BE2C (cell line): ENCODE measurements around the gene PITPNM2.
A peak's percentile ranks its signal among the peaks of the same experiment; 100 is the strongest.

Experiments
- DNase-seq: peaks from one replicate; pipeline ENCODE4 v3.0.0-alpha.2; 2020
- H3K27me3 ChIP-seq: fragments of 250-450 bp; sonication (Bioruptor Pico); 2 replicates; pipeline ENCODE4 v1.5.1; 2020; ENCODE audit warnings: mild to moderate bottlenecking
- H3K36me3 ChIP-seq: fragments of 250-450 bp; sonication (Bioruptor Pico); 2 replicates; pipeline ENCODE4 v1.5.1; 2020; ENCODE audit warnings: mild to moderate bottlenecking
- H3K4me1 ChIP-seq: fragments of 250-450 bp; sonication (Bioruptor Pico); 2 replicates; pipeline ENCODE4 v1.5.1; 2020
- H3K4me3 ChIP-seq: 2 replicates; pipeline ENCODE4 v1.5.1; 2011; ENCODE audit warnings: low read depth, low read length
- H3K9me3 ChIP-seq: fragments of 250-450 bp; sonication (Bioruptor Pico); 2 replicates; pipeline ENCODE4 v1.5.1; 2020
- TF ChIP-seq, protein P1 (sequence below): IDR thresholded peaks from 2 replicates; pipeline ENCODE4 v1.5.1; 2012; ENCODE audit warnings: mild to moderate bottlenecking, low read depth, low read length

PITPNM2 gene

DNA sequence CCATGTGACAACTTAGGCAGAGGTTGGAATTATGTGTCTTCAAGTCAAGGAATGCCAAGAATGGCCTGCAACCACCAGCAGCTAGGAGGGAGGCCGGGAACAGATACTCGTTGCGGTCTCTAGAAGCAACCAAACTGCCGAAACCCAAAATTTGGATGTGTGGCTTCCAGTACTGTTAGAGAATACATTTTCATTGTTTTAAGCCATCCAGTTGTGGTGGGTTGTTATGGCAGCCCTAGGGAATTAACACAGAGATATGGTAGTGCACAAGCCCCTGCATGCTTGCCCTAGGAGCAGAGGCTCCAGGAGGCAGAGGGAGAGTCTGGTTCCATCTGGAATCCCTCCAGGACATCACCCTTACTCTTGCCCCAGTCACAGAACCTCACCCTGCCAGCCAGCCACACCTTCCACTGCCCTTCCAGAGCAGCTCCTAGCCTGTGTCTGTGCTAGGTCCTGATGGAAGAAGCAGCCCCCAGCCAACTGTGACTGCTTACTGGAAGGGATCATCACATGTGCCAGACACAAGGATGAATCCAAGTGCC is 19.5 kb downstream of the PITPNM2 start:
- Histone ChIP-seq H3K4me3 (no peak overlapping the region), H3K4me1 (peaks cover 2% of the 10 kb centered on the region; the same call in 1 of the 2 replicates)

DNA sequence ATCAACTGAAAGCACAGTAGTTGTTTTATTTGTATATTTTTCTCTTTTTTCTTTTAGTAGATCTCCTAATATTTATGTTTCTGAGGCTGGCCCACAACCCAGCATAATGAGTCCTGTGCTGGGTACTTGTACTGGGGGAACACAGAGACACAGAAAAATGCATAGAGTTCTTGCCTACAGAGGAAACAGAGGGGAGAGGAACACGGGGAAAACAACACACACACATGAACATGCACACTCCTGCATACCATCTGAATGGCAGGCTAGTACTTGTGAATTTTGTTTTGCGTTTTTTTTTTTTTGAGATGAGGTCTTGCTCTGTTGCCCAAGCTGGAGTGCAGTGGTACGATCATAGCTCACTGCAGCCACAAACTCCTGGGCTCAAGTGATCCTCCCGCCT is 21.3 kb downstream of the PITPNM2 start:
- peaks cover 2% of the 10 kb centered on the region; the same call in 1 of the 2 replicates for H3K4me1 ChIP-seq
- TF ChIP-seq, protein P1, sequence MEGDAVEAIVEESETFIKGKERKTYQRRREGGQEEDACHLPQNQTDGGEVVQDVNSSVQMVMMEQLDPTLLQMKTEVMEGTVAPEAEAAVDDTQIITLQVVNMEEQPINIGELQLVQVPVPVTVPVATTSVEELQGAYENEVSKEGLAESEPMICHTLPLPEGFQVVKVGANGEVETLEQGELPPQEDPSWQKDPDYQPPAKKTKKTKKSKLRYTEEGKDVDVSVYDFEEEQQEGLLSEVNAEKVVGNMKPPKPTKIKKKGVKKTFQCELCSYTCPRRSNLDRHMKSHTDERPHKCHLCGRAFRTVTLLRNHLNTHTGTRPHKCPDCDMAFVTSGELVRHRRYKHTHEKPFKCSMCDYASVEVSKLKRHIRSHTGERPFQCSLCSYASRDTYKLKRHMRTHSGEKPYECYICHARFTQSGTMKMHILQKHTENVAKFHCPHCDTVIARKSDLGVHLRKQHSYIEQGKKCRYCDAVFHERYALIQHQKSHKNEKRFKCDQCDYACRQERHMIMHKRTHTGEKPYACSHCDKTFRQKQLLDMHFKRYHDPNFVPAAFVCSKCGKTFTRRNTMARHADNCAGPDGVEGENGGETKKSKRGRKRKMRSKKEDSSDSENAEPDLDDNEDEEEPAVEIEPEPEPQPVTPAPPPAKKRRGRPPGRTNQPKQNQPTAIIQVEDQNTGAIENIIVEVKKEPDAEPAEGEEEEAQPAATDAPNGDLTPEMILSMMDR: no peak
- no peak overlapping the region for H3K4me3 ChIP-seq
- H3K27me3 ChIP-seq: no peaks in the 10 kb centered on the region
- DNase-seq: no peak
- H3K36me3 ChIP-seq: no peaks in the 10 kb centered on the region
- no peaks in the 10 kb centered on the region for H3K9me3 ChIP-seq

More for the DNA sequence above, 19.5 kb downstream of the PITPNM2 start:
- no peaks in the 10 kb centered on the region for H3K9me3 ChIP-seq
- TF ChIP-seq, protein P1: no peak
- H3K36me3 ChIP-seq: no peaks in the 10 kb centered on the region
- H3K27me3 ChIP-seq: no peaks in the 10 kb centered on the region
- peak; percentile 36 for DNase-seq

DNA sequence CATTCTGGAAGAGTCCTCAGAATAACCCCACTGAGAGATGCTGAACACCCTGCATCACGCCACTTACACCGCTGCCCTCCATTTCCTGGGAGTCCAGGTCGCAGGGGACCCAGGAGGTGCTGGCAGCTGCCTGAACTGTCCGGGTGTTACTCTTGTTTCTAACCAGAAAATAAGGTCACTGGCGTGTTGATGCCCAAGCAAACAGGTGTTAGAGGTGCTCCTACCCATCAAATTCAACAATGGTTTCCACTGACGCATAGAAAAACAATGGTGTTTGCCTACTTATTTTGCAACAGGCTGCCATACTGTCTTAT is 23.8 kb downstream of the PITPNM2 start:
- DNase-seq: no peak
- Histone ChIP-seq H3K9me3 (no peaks in the 10 kb centered on the region), H3K4me3 (no peak overlapping the region), H3K36me3 (no peaks in the 10 kb centered on the region), H3K27me3 (no peaks in the 10 kb centered on the region), H3K4me1 (peaks cover 2% of the 10 kb centered on the region; the same call in 1 of the 2 replicates)
- TF ChIP-seq, protein P1: no peak

DNA sequence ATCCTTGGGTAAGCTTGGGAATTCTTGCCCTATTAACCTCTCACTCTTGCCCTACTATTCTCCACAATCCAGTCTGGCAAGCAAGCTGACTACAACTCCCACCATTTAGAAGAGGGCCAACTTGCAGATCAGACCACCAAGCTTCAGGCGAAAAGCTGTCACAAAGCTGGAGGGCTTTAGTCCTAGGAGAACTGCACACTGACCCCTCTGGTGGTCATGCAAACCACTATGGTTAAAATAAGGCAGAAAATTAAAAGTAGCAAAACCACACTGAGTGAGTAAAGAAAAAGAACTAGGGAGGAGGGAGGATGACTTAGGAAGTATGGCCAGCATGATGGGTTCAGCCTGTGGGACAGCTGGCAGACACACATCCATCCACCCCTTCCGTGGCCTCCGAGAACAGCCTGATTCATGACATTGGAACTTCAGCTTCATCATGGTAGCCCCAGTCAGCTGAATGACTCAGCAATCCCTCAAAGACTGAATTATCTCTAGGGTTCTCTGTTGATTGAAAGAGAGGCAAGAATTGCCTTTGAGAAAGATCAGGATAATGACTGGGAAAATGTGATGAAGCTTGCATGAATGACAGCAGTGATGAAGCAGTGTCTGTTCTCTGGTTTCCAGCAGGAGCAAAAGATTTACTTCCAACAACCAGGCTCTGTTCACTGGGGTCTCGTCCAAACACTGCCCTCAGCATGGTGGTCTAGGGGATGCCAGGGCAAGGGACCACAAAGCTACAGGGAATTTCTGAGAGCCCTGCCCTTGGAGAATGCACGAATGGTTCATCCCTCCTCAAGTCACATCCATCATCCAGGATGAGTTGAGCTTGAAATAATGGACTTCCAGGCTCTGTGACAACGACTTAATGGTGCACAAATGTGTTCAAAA is 24.4 kb downstream of the PITPNM2 start:
- Histone ChIP-seq H3K27me3 (no peaks in the 10 kb centered on the region), H3K4me1 (peaks cover 2% of the 10 kb centered on the region; the same call in 1 of the 2 replicates), H3K36me3 (no peaks in the 10 kb centered on the region), H3K9me3 (no peaks in the 10 kb centered on the region), H3K4me3 (no peak overlapping the region)
- DNase-seq: no peak
- TF ChIP-seq, protein P1: peak; percentile 25; the same call in 1 of the 2 replicates

DNA sequence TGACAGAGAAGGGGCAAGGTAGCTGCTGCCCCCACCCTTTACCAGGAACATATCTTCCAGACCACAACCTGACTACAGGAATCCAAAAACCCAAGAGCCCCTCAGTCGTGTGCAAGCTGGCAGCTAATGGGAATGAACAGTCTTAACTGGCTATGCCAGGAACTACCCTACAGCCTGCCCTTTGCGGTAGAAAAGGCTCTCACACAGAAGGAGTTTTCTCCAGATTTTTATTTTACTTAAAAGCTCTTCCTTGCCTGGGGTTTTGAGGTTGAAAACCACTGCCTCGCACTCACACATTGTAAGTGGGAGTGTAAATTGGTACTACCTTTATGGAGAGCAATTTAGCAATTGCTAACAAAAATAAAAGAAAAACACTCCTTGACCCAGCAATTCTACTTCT is 28.3 kb downstream of the PITPNM2 start:
- peaks cover 2% of the 10 kb centered on the region; the same call in 1 of the 2 replicates for H3K4me1 ChIP-seq
- TF ChIP-seq, protein P1: no peak

DNA sequence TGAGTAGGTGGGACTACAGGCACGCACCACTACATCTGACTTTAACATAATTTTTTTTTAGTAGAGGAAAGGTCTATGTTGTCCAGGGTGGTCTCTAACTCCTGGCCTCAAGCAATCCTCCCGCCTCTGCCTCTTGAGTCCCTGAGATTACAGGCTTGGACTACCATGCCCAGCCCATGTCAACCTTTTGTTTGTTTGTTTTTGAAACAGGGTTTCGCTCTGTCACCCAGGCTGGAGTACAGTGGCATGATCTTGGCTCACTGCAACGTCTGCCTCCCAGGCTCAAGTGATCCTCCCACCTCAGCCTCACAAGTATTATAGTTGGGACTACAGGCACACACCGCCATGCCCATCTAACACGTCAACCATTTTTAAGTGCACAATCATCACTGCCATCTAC is 29.2 kb downstream of the PITPNM2 start:
- no peaks in the 10 kb centered on the region for H3K4me1 ChIP-seq
- H3K36me3 ChIP-seq: no peaks in the 10 kb centered on the region
- no peak overlapping the region for H3K4me3 ChIP-seq
- DNase-seq: no peak
- no peaks in the 10 kb centered on the region for H3K9me3 ChIP-seq
- H3K27me3 ChIP-seq: no peaks in the 10 kb centered on the region
- TF ChIP-seq, protein P1: no peak

More for the DNA sequence above, 28.3 kb downstream of the PITPNM2 start:
- H3K27me3 ChIP-seq: no peaks in the 10 kb centered on the region
- H3K4me3 ChIP-seq: no peak overlapping the region
- H3K36me3 ChIP-seq: no peaks in the 10 kb centered on the region
- no peak for DNase-seq
- no peaks in the 10 kb centered on the region for H3K9me3 ChIP-seq
